Activated CD4-positive, alpha-beta T cell treated with anti-CD3 and anti-CD28 coated beads, Interleukin-2, amount 10 ng/mL, durations not matched to agents 7 days and 5 days (primary cell): ENCODE data around the gene GSK3A. TPM values are rescaled to one million over a fixed set of nuclear protein-coding genes. Genes with fewer than 3 reads are reported as not detected.

Source experiments
- CTCF ChIA-PET: fragments of 350-600 bp; sonication (Branson Sonifier 250); formaldehyde crosslinking; loops from one replicate; lab custom pipeline; 2021; ENCODE audit warnings: antibody characterized with exemption; lab: Charles Lee
- POLR2A ChIA-PET: fragments of 350-600 bp; sonication (Branson Sonifier 250); formaldehyde crosslinking; loops from one replicate; lab custom pipeline; 2021; ENCODE audit warnings: antibody characterized with exemption; lab: Charles Lee
- DNase-seq: peaks from one replicate; pipeline ENCODE4 v3.0.0-alpha.2; 2020
- H3K27ac Mint-ChIP-seq: one replicate; pipeline ENCODE4 v1.8.0; 2021; ENCODE audit warnings: mild to moderate bottlenecking, moderate library complexity, mixed read lengths
- H3K27me3 Mint-ChIP-seq: one replicate; pipeline ENCODE4 v1.8.0; 2021; ENCODE audit warnings: mixed read lengths
- H3K36me3 Mint-ChIP-seq: one replicate; pipeline ENCODE4 v1.8.0; 2021; ENCODE audit warnings: low read depth, mixed read lengths
- H3K4me1 Mint-ChIP-seq: one replicate; pipeline ENCODE4 v1.8.0; 2021; ENCODE audit warnings: mixed read lengths
- H3K4me3 Mint-ChIP-seq: one replicate; pipeline ENCODE4 v1.8.0; 2021; ENCODE audit warnings: mild to moderate bottlenecking, moderate library complexity, mixed read lengths
- H3K9me3 Mint-ChIP-seq: one replicate; pipeline ENCODE4 v1.8.0; 2021; ENCODE audit warnings: mixed read lengths
- total RNA-seq, 2 experiments: library from RNA; stranded (reverse); gene quantifications; one replicate each; pipeline ENCODE4 v1.2.3, GENCODE V29; 2021

The GSK3A gene
- total RNA-seq, 2 experiments from 2014 or later, result 42.7 to 53.4 TPM

GRCh38 chr19:42239544-42240220, 2.7 kb downstream of the GSK3A start:
- Mint-ChIP-seq H3K4me1 (peaks cover 44% of the 10 kb centered on the region), H3K4me3 (no peak overlapping the region), H3K36me3 (peaks cover 31% of the 10 kb centered on the region)

GRCh38 chr19:42235181-42235580, 7.2 kb downstream of the GSK3A start:
- H3K36me3 Mint-ChIP-seq, result peaks cover 63% of the 10 kb centered on the region
- ChIA-PET CTCF (interaction anchor here (0.6 to 3.1 kb wide), 8 partner anchors 7 to 1329 kb away, joined by 3 to 11 read pairs (median 4); partner anchors contain the start of gene GSK3A), POLR2A (no interaction called here)
- no peak overlapping the region for H3K4me3 Mint-ChIP-seq
- no peaks in the 10 kb centered on the region for H3K9me3 Mint-ChIP-seq
- no peaks in the 10 kb centered on the region for H3K27me3 Mint-ChIP-seq
- DNase-seq, result no peak
- no peak overlapping the region for H3K27ac Mint-ChIP-seq
- peaks cover 26% of the 10 kb centered on the region for H3K4me1 Mint-ChIP-seq

More at GRCh38 chr19:42239544-42240220, 2.7 kb downstream of the GSK3A start:
- CTCF ChIA-PET, result interaction anchor here (0.6 to 0.9 kb wide), 3 partner anchors 9 to 196 kb away, joined by 3 read pairs; no protein-coding TSS in a partner anchor
- Mint-ChIP-seq H3K27me3 (no peaks in the 10 kb centered on the region), H3K9me3 (no peaks in the 10 kb centered on the region), H3K27ac (no peak overlapping the region)
- no peak for DNase-seq
- POLR2A ChIA-PET, result no interaction called here

- ChIA-PET POLR2A (interaction anchor here (0.6 kb wide), 1 partner anchor 162 kb away, joined by 3 read pairs; no protein-coding TSS in a partner anchor), CTCF (interaction anchor here (1.1 to 3.1 kb wide), 5 partner anchors 8 to 45 kb away, joined by 3 to 11 read pairs (median 6); partner anchors contain the start of gene GSK3A)
- Mint-ChIP-seq H3K36me3 (peaks cover 65% of the 10 kb centered on the region), H3K9me3 (no peaks in the 10 kb centered on the region), H3K4me3 (no peak overlapping the region), H3K27me3 (no peaks in the 10 kb centered on the region), H3K27ac (peak overlapping the region; percentile 46), H3K4me1 (peaks cover 23% of the 10 kb centered on the region)
- DNase-seq, result no peak
Measured at GRCh38 chr19:42234364-42234763, 8.0 kb downstream of the GSK3A start.

GRCh38 chr19:42233678-42234292, 8.6 kb downstream of the GSK3A start:
- Mint-ChIP-seq H3K27ac (peak overlapping the region; percentile 41), H3K4me3 (no peak overlapping the region), H3K9me3 (no peaks in the 10 kb centered on the region), H3K4me1 (peaks cover 22% of the 10 kb centered on the region), H3K27me3 (no peaks in the 10 kb centered on the region), H3K36me3 (peaks cover 60% of the 10 kb centered on the region)
- DNase-seq, result no peak
- POLR2A ChIA-PET, result no interaction called here
- CTCF ChIA-PET, result interaction anchor here (0.6 to 3.1 kb wide), 5 partner anchors 9 to 46 kb away, joined by 3 to 11 read pairs (median 6); partner anchors contain the start of gene GSK3A

- CTCF ChIA-PET, result interaction anchor here (1.7 to 3.1 kb wide), 2 partner anchors 10 to 46 kb away, joined by 6 to 11 read pairs; partner anchors contain the start of gene GSK3A
- Mint-ChIP-seq H3K27me3 (no peaks in the 10 kb centered on the region), H3K36me3 (peaks cover 62% of the 10 kb centered on the region), H3K4me3 (no peak overlapping the region), H3K4me1 (peaks cover 24% of the 10 kb centered on the region), H3K9me3 (no peaks in the 10 kb centered on the region), H3K27ac (no peak overlapping the region)
- no peak for DNase-seq
- POLR2A ChIA-PET, result no interaction called here
Measured at GRCh38 chr19:42233106-42233505, 9.3 kb downstream of the GSK3A start.

- ChIA-PET CTCF (interaction anchor here (3.1 kb wide), 1 partner anchor 10 kb away, joined by 11 read pairs; the partner anchor contains the start of gene GSK3A), POLR2A (no interaction called here)
- Mint-ChIP-seq H3K4me1 (peaks cover 25% of the 10 kb centered on the region), H3K27me3 (no peaks in the 10 kb centered on the region), H3K27ac (no peak overlapping the region), H3K4me3 (no peak overlapping the region), H3K9me3 (no peaks in the 10 kb centered on the region), H3K36me3 (peaks cover 66% of the 10 kb centered on the region)
- no peak for DNase-seq
Measured at GRCh38 chr19:42232435-42232834, 10.0 kb downstream of the GSK3A start.

- H3K4me3 Mint-ChIP-seq, result no peak overlapping the region
- ChIA-PET POLR2A (no interaction called here), CTCF (interaction anchor here (4.0 kb wide), 1 partner anchor 13 kb away, joined by 12 read pairs; the partner anchor contains the start of gene GSK3A)
- DNase-seq, result no peak
- no peaks in the 10 kb centered on the region for H3K9me3 Mint-ChIP-seq
- H3K27me3 Mint-ChIP-seq, result no peaks in the 10 kb centered on the region
- no peak overlapping the region for H3K27ac Mint-ChIP-seq
- peaks cover 28% of the 10 kb centered on the region for H3K4me1 Mint-ChIP-seq
- peaks cover 61% of the 10 kb centered on the region for H3K36me3 Mint-ChIP-seq
Measured at GRCh38 chr19:42230571-42230970, 11.8 kb downstream of the GSK3A start.

- Mint-ChIP-seq H3K4me1 (peaks cover 28% of the 10 kb centered on the region), H3K4me3 (no peak overlapping the region), H3K27ac (peak overlapping the region; percentile 85), H3K36me3 (peaks cover 57% of the 10 kb centered on the region), H3K9me3 (no peaks in the 10 kb centered on the region), H3K27me3 (no peaks in the 10 kb centered on the region)
- POLR2A ChIA-PET, result no interaction called here
- CTCF ChIA-PET, result interaction anchor here (4.0 kb wide), 1 partner anchor 14 kb away, joined by 12 read pairs; the partner anchor contains the start of gene GSK3A
- no peak for DNase-seq
Measured at GRCh38 chr19:42229855-42230351, 12.5 kb downstream of the GSK3A start.

GRCh38 chr19:42229301-42229854, 13.0 kb downstream of the GSK3A start:
- peaks cover 61% of the 10 kb centered on the region for H3K36me3 Mint-ChIP-seq
- no peak for DNase-seq
- H3K27ac Mint-ChIP-seq, result peak overlapping the region; percentile 85
- ChIA-PET POLR2A (no interaction called here), CTCF (interaction anchor here (4.0 kb wide), 1 partner anchor 15 kb away, joined by 12 read pairs; the partner anchor contains the start of gene GSK3A)
- no peaks in the 10 kb centered on the region for H3K9me3 Mint-ChIP-seq
- H3K4me1 Mint-ChIP-seq, result peaks cover 28% of the 10 kb centered on the region
- no peak overlapping the region for H3K4me3 Mint-ChIP-seq
- H3K27me3 Mint-ChIP-seq, result no peaks in the 10 kb centered on the region

- DNase-seq, result no peak
- H3K27me3 Mint-ChIP-seq, result no peaks in the 10 kb centered on the region
- ChIA-PET POLR2A (interaction anchor here (0.6 kb wide), 2 partner anchors 158 to 1055 kb away, joined by 3 to 6 read pairs; no protein-coding TSS in a partner anchor), CTCF (interaction anchor here (0.6 to 4.0 kb wide), 2 partner anchors 15 to 172 kb away, joined by 4 to 12 read pairs; partner anchors contain the start of gene GSK3A)
- H3K4me1 Mint-ChIP-seq, result peaks cover 31% of the 10 kb centered on the region
- no peak overlapping the region for H3K4me3 Mint-ChIP-seq
- H3K9me3 Mint-ChIP-seq, result no peaks in the 10 kb centered on the region
- H3K36me3 Mint-ChIP-seq, result peaks cover 60% of the 10 kb centered on the region
- no peak overlapping the region for H3K27ac Mint-ChIP-seq
Measured at GRCh38 chr19:42228641-42229040, 13.8 kb downstream of the GSK3A start.

GRCh38 chr19:42226886-42227285, 15.5 kb downstream of the GSK3A start:
- CTCF ChIA-PET, result interaction anchor here (0.5 to 4.0 kb wide), 3 partner anchors 17 to 37 kb away, joined by 3 to 12 read pairs (median 3); partner anchors contain the start of gene GSK3A
- H3K9me3 Mint-ChIP-seq, result no peaks in the 10 kb centered on the region
- no peak for DNase-seq
- peak overlapping the region; percentile 76 for H3K27ac Mint-ChIP-seq
- no peak overlapping the region for H3K4me3 Mint-ChIP-seq
- POLR2A ChIA-PET, result no interaction called here
- H3K36me3 Mint-ChIP-seq, result peaks cover 52% of the 10 kb centered on the region
- H3K4me1 Mint-ChIP-seq, result peaks cover 41% of the 10 kb centered on the region
- H3K27me3 Mint-ChIP-seq, result no peaks in the 10 kb centered on the region

GRCh38 chr19:42225718-42226292, 16.6 kb downstream of the GSK3A start:
- no peaks in the 10 kb centered on the region for H3K27me3 Mint-ChIP-seq
- H3K27ac Mint-ChIP-seq, result no peak overlapping the region
- DNase-seq, result no peak
- ChIA-PET POLR2A (no interaction called here), CTCF (interaction anchor here (1.0 to 1.4 kb wide), 3 partner anchors 10 to 54 kb away, joined by 3 to 4 read pairs (median 3); no protein-coding TSS in a partner anchor)
- H3K36me3 Mint-ChIP-seq, result peaks cover 44% of the 10 kb centered on the region
- H3K4me3 Mint-ChIP-seq, result no peak overlapping the region
- no peaks in the 10 kb centered on the region for H3K9me3 Mint-ChIP-seq
- peaks cover 41% of the 10 kb centered on the region for H3K4me1 Mint-ChIP-seq
